Measurements from ENCODE around the gene EME1. TPM values are rescaled to one million over a fixed set of nuclear protein-coding genes. Genes with fewer than 3 reads are reported as not detected.

The EME1 gene
- total and polyA plus RNA-seq, 2 of the 13 experiments (the other 11 are each of a cell fraction or from before 2014, with no cell fraction given): 20.7 to 24.6 TPM

- Histone ChIP-seq H2AFZ (ENCODE audit: low read length) (peak overlapping the region; percentile 73), H3K27me3 (ENCODE audit: control insufficient read depth in 1 of 2, insufficient read depth in 2 of 2, low read length in 2 of 2) (no peaks in the 10 kb centered on the region; a peak in 1 of 5 replicates), H3K36me3 (replicated peaks in 1 of 2; ENCODE audit: control insufficient read depth in 1 of 2, insufficient read depth in 2 of 2, low read length in 2 of 2) (peaks cover 25 to 35% of the 10 kb centered on the region in 2 experiments), H3K4me1 (ENCODE audit: insufficient read depth, low read length) (peaks cover 29% of the 10 kb centered on the region), H3K79me2 (ENCODE audit: insufficient read depth, low read length) (peaks cover 39% of the 10 kb centered on the region), H3K4me2 (ENCODE audit: low read depth, low read length) (peak overlapping the region; percentile 80), H3K4me3 (replicated peaks in 1 of 3; ENCODE audit: insufficient read depth in 1 of 3, low read depth in 2 of 3, low read length in 3 of 3) (peak overlapping the region; percentile 91 to 98 (median 93)), H3K27ac (ENCODE audit: extremely low read length, insufficient read depth, low read length) (peak overlapping the region; percentile 87), H3K9ac (ENCODE audit: insufficient read depth, low read depth, low read length) (peak overlapping the region; percentile 92), H3K9me3 (ENCODE audit: low read length) (no peaks in the 10 kb centered on the region), H4K20me1 (ENCODE audit: insufficient read depth, low read length) (no peaks in the 10 kb centered on the region)
- ChIA-PET POLR2A (interaction anchor here (0.7 to 3.0 kb wide), 7 partner anchors 9 to 57 kb away, joined by 3 to 21 read pairs (median 5); partner anchors contain the start of genes ACSF2 and LRRC59), CTCF (ENCODE audit: low intra/inter-chr PET ratio, low total read pairs) (no interaction called here)
- FAIRE-seq: no peak
- TSS peak; percentile 70 for BruUV-seq (replicated peaks)
- in situ Hi-C loops (cut with HindIII; ENCODE audit: extremely low pct_ligation_motif_present, low pct_unique_long_range_greater_than_20kb): no loop called here
- peak; percentile 14 for ATAC-seq
- intact Hi-C loops (cut with micrococcal nuclease; ENCODE audit: unreplicated experiment): no loop called here
- WGBS (ENCODE audit: low lambda C conversion rate): 9% methylated on average over 14 of the region's 14 CpGs
- no peak for DNase-seq (ENCODE audit: low spot score)
- TF ChIP-seq AHDC1 (CRISPR knock-in tag; IDR thresholded peaks at IDR 0.05; ENCODE audit: borderline replicate concordance): 0 out of 2 replicates have a peak, but pooled peaks have one; percentile 32
- TF ChIP-seq ZNF275 (CRISPR knock-in tag; IDR thresholded peaks at IDR 0.05; ENCODE audit: borderline replicate concordance): 0 out of 2 replicates have a peak, but pooled peaks have one; percentile 5
- 0 out of 2 replicates have a peak, but pooled peaks have one; percentile 7 for TF ChIP-seq NCOA1 (CRISPR knock-in tag; IDR thresholded peaks at IDR 0.05)
- TF ChIP-seq ZNF543 (CRISPR knock-in tag; IDR thresholded peaks at IDR 0.05): 0 out of 2 replicates have a peak, but pooled peaks have one; percentile 9
- 0 out of 2 replicates have a peak, but pooled peaks have one; percentile 21 for TF ChIP-seq ATF7-NPFF (CRISPR knock-in tag; IDR thresholded peaks at IDR 0.05; ENCODE audit: low read depth)
- peak; percentile 8; the same call in 1 of the 2 replicates for TF ChIP-seq MAFF (IDR thresholded peaks at IDR 0.05; ENCODE audit: low read depth, low read length)
- 0 out of 2 replicates have a peak, but pooled peaks have one; percentile 0 for TF ChIP-seq RFXANK (CRISPR knock-in tag; IDR thresholded peaks at IDR 0.05)
- TF ChIP-seq FLYWCH1 (CRISPR knock-in tag; IDR thresholded peaks at IDR 0.05): no peak
- peak; percentile 8; the same call in 1 of the 2 replicates for TF ChIP-seq ZSCAN31 (CRISPR knock-in tag; IDR thresholded peaks at IDR 0.05; ENCODE audit: low read depth)
- TF ChIP-seq ZNF678 (CRISPR knock-in tag; IDR thresholded peaks at IDR 0.05): peak; percentile 47; the same call in 1 of the 2 replicates
- peak; percentile 95 for TF ChIP-seq ZNF770 (CRISPR knock-in tag; IDR thresholded peaks at IDR 0.05)
- TF ChIP-seq ZNF768 (CRISPR knock-in tag; IDR thresholded peaks at IDR 0.05): no peak
- TF ChIP-seq ATF1 (CRISPR knock-in tag; IDR thresholded peaks at IDR 0.05): no peak
- TF ChIP-seq ZNF724P (CRISPR knock-in tag; IDR thresholded peaks at IDR 0.05; ENCODE audit: borderline replicate concordance): peak; percentile 71; the same call in 1 of the 2 replicates
- 0 out of 2 replicates have a peak, but pooled peaks have one; percentile 33 for TF ChIP-seq ZNF570 (CRISPR knock-in tag; IDR thresholded peaks at IDR 0.05; ENCODE audit: borderline replicate concordance)
Measured at GRCh38 chr17:50372222-50372757, 739 bp upstream of the EME1 start.
